OCI-LY7 (cell line): Measurements from ENCODE around the gene DTYMK. TPM values are rescaled to one million over a fixed set of nuclear protein-coding genes. Genes with fewer than 3 reads are reported as not detected.

Experiments
- BruUV-seq: library from RNA; stranded (reverse); fragments of 400-500 nt; replicated peaks from 2 replicates; lab custom pipeline; 2021; lab: Mats Ljungman, UMichigan
- CTCF ChIA-PET: fragments of 300-600 bp; sonication (Branson Sonifier 250); formaldehyde crosslinking; loops from one replicate; lab custom pipeline; 2022; ENCODE audit warnings: antibody characterized with exemption; ENCODE audit not compliant: unreplicated experiment; lab: Charles Lee
- POLR2A ChIA-PET: fragments of 300-600 bp; sonication (Branson Sonifier 250); formaldehyde crosslinking; loops from one replicate; lab custom pipeline; 2022; ENCODE audit warnings: antibody characterized with exemption; lab: Charles Lee
- DNase-seq: peaks from one replicate; pipeline ENCODE4 v3.0.0-alpha.2; 2015; ENCODE audit warnings: low spot score
- H2AFZ ChIP-seq: fragments of 200-600 bp; sonication (generic), shearing (Covaris generic); 2 replicates; pipeline ENCODE4 v1.6.1; 2014; ENCODE audit warnings: mild to moderate bottlenecking, antibody characterized with exemption, low read length, moderate library complexity
- H3K27ac ChIP-seq: fragments of 200-600 bp; sonication (generic); 2 replicates; pipeline ENCODE4 v1.5.1; 2014; ENCODE audit warnings: mixed run types, low read depth, mild to moderate bottlenecking, moderate library complexity, low read length, inconsistent platforms; ENCODE audit not compliant: poor library complexity, severe bottlenecking
- H3K36me3 ChIP-seq: fragments of 200-600 bp; sonication (generic); 2 replicates; pipeline ENCODE4 v1.6.1; 2014; ENCODE audit warnings: mild to moderate bottlenecking, antibody characterized with exemption, low read length, moderate library complexity, mixed read lengths; ENCODE audit not compliant: insufficient read depth
- H3K4me1 ChIP-seq: fragments of 200-600 bp; sonication (generic); 2 replicates; pipeline ENCODE4 v1.5.1; 2014; ENCODE audit warnings: mild to moderate bottlenecking, low read length; ENCODE audit not compliant: insufficient read depth, poor library complexity, severe bottlenecking
- H3K4me2 ChIP-seq: fragments of 200-600 bp; sonication (generic); 2 replicates; pipeline ENCODE4 v1.6.1; 2014; ENCODE audit warnings: mild to moderate bottlenecking, low read length
- H3K4me3 ChIP-seq: fragments of 200-600 bp; sonication (generic); 2 replicates; pipeline ENCODE4 v1.5.1; 2014; ENCODE audit warnings: mild to moderate bottlenecking, low read depth, low read length; ENCODE audit not compliant: poor library complexity, severe bottlenecking
- H3K79me2 ChIP-seq: fragments of 200-600 bp; sonication (generic); 2 replicates; pipeline ENCODE4 v1.6.1; 2016; ENCODE audit warnings: low read depth, mild to moderate bottlenecking, low read length, moderate library complexity, mixed read lengths; ENCODE audit not compliant: insufficient read depth
- H3K9me2 ChIP-seq: fragments of 200-600 bp; sonication (generic); 2 replicates; pipeline ENCODE4 v1.6.1; 2016; ENCODE audit warnings: mild to moderate bottlenecking, low read length, mixed read lengths; ENCODE audit not compliant: insufficient read depth
- H3K9me3 ChIP-seq: fragments of 200-600 bp; sonication (generic); 2 replicates; pipeline ENCODE4 v1.6.1; 2014; ENCODE audit warnings: mild to moderate bottlenecking, mixed run types, low read length, mixed read lengths
- H4K20me1 ChIP-seq: fragments of 200-600 bp; sonication (generic); 2 replicates; pipeline ENCODE4 v1.6.1; 2014; ENCODE audit warnings: mild to moderate bottlenecking, antibody characterized with exemption, low read length, moderate library complexity, mixed read lengths; ENCODE audit not compliant: insufficient read depth
- EZH2phosphoT487 ChIP-seq: fragments of 200-600 bp; sonication (generic); IDR thresholded peaks from 2 replicates; pipeline ENCODE4 v1.6.1; 2018; ENCODE audit warnings: low read depth, borderline replicate concordance, mild to moderate bottlenecking, mixed run types, antibody characterized with exemption, low read length, moderate library complexity, mixed read lengths
- intact Hi-C: fragments of 100-400 bp; cut with micrococcal nuclease; formaldehyde crosslinking; loops from one replicate; pipeline ENCODE4 v1.10.0; 2022; ENCODE audit not compliant: unreplicated experiment
- total RNA-seq, 2 experiments: library from RNA; depleted of rRNA in 1 of 2; stranded (reverse); fragments of >200 nt in 1 of 2; shearing (Covaris generic) in 1 of 2; gene quantifications; 2 replicates each; pipeline ENCODE4 v1.2.3, GENCODE V29; 2014 to 2022
- TF ChIP-seq, protein P1 (sequence below): fragments of 200-600 bp; sonication (generic); conservative IDR thresholded peaks from 2 replicates; pipeline ENCODE4 v1.5.1; 2014; ENCODE audit warnings: mild to moderate bottlenecking, antibody characterized with exemption, low read length, moderate library complexity, mixed read lengths

Gene DTYMK
- total RNA-seq, 2 experiments from 2014 or later, result 118 to 129 TPM

GRCh38 chr2:241730671-241731293 lies 44.2 kb upstream of the DTYMK start:
- ChIA-PET CTCF (no interaction called here), POLR2A (no interaction called here)
- Histone ChIP-seq H3K9me3 (no peaks in the 10 kb centered on the region), H2AFZ (no peak overlapping the region), H3K79me2 (no peaks in the 10 kb centered on the region), H3K36me3 (no peaks in the 10 kb centered on the region), H3K9me2 (no peaks in the 10 kb centered on the region), H3K27ac (no peak overlapping the region), H3K4me1 (peaks cover 22% of the 10 kb centered on the region), H4K20me1 (no peaks in the 10 kb centered on the region), H3K4me3 (no peak overlapping the region), H3K4me2 (no peak overlapping the region)
- TF ChIP-seq EZH2phosphoT487, result no peak
- TF ChIP-seq, protein P1, sequence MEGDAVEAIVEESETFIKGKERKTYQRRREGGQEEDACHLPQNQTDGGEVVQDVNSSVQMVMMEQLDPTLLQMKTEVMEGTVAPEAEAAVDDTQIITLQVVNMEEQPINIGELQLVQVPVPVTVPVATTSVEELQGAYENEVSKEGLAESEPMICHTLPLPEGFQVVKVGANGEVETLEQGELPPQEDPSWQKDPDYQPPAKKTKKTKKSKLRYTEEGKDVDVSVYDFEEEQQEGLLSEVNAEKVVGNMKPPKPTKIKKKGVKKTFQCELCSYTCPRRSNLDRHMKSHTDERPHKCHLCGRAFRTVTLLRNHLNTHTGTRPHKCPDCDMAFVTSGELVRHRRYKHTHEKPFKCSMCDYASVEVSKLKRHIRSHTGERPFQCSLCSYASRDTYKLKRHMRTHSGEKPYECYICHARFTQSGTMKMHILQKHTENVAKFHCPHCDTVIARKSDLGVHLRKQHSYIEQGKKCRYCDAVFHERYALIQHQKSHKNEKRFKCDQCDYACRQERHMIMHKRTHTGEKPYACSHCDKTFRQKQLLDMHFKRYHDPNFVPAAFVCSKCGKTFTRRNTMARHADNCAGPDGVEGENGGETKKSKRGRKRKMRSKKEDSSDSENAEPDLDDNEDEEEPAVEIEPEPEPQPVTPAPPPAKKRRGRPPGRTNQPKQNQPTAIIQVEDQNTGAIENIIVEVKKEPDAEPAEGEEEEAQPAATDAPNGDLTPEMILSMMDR, result no peak
- DNase-seq, result no peak
- intact Hi-C loops, result no loop called here
- no TSS peak for BruUV-seq

DNA sequence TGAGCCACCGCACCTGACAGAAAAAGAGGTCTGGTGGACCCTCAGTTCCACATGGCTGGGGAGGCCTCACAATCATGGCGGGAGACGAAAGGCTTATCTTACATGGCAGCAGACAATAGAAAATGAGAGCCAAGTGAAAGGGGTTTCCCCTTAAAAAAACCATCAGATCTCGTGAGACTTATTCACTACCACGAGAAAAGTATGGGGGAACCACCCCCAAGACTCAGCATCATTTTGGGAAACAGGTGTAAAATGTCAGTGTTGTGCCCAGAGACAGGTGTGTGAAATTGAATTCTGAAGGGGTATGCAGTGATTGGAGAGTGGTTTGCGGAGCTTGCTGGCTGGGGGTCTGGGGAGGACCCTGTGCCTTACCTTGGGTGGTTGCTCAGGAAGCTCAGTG lies 43.3 kb upstream of the DTYMK start:
- Histone ChIP-seq H3K79me2 (no peaks in the 10 kb centered on the region), H4K20me1 (no peaks in the 10 kb centered on the region), H3K27ac (no peak overlapping the region), H3K4me3 (no peak overlapping the region), H3K36me3 (no peaks in the 10 kb centered on the region; the same call in 1 of the 2 replicates), H3K9me2 (no peaks in the 10 kb centered on the region), H2AFZ (no peak overlapping the region), H3K4me2 (no peak overlapping the region), H3K9me3 (no peaks in the 10 kb centered on the region), H3K4me1 (peaks cover 15% of the 10 kb centered on the region)
- CTCF ChIA-PET, result no interaction called here
- TF ChIP-seq, protein P1, result no peak
- TF ChIP-seq EZH2phosphoT487, result no peak
- intact Hi-C loops, result no loop called here
- no TSS peak for BruUV-seq
- DNase-seq, result no peak
- POLR2A ChIA-PET, result no interaction called here

GRCh38 chr2:241728627-241729026 lies 42.0 kb upstream of the DTYMK start:
- POLR2A ChIA-PET, result no interaction called here

More at GRCh38 chr2:241728627-241729026, 42.0 kb upstream of the DTYMK start:
- no peak overlapping the region for H2AFZ ChIP-seq
- no TSS peak for BruUV-seq
- H3K9me2 ChIP-seq, result no peaks in the 10 kb centered on the region
- peaks cover 8% of the 10 kb centered on the region for H3K4me1 ChIP-seq
- H3K9me3 ChIP-seq, result no peaks in the 10 kb centered on the region
- CTCF ChIA-PET, result no interaction called here
- no peak for DNase-seq
- H3K27ac ChIP-seq, result no peak overlapping the region
- H3K36me3 ChIP-seq, result peaks cover 12% of the 10 kb centered on the region
- no peak overlapping the region for H3K4me2 ChIP-seq
- no peak overlapping the region for H3K4me3 ChIP-seq
- TF ChIP-seq, protein P1, result no peak
- no peaks in the 10 kb centered on the region for H3K79me2 ChIP-seq
- intact Hi-C loops, result no loop called here
- no peaks in the 10 kb centered on the region for H4K20me1 ChIP-seq
